B cell (primary cell): ENCODE data around the gene JMJD1C. TPM values are rescaled to one million over a fixed set of nuclear protein-coding genes. Genes with fewer than 3 reads are reported as not detected.

Experiments
- ATAC-seq: fragments of 200-7000 bp; cut with Tn5 transposase; one replicate; pipeline ENCODE4 v1.10.0; 2021; ENCODE audit warnings: low read depth, mild to moderate bottlenecking, moderate number of reproducible peaks, moderate library complexity
- CTCF ChIA-PET: fragments of 350-600 bp; sonication (Branson Sonifier 250); formaldehyde crosslinking; loops from one replicate; lab custom pipeline; 2021; ENCODE audit warnings: antibody characterized with exemption, inconsistent platforms; lab: Charles Lee
- POLR2A ChIA-PET: fragments of 350-600 bp; sonication (Branson Sonifier 250); formaldehyde crosslinking; loops from one replicate; lab custom pipeline; 2021; ENCODE audit warnings: antibody characterized with exemption; lab: Charles Lee
- DNase-seq: peaks from one replicate; pipeline ENCODE4 v3.0.0; 2013
- H2AFZ ChIP-seq: 2 replicates; pipeline ENCODE4 v1.6.1; 2012; ENCODE audit warnings: mild to moderate bottlenecking, low read depth, low read length; ENCODE audit not compliant: insufficient read depth, poor library complexity, severe bottlenecking
- H3K27ac ChIP-seq, 2 donors: 1 replicate in 1 of 2; 2 replicates in 1 of 2; pipeline ENCODE4 v1.5.1; 2012 to 2013; ENCODE audit warnings: low read length in 2 of 2, mild to moderate bottlenecking in 2 of 2, moderate library complexity in 1 of 2
- H3K27me3 ChIP-seq, 4 experiments: fragments of 200-600 bp in 1 of 4; sonication (generic) in 1 of 4; replicated peaks in 1 of 4; 1 replicate in 2 of 4; 2 replicates in 2 of 4; pipeline versions ENCODE4 v1.6.1 to v1.7.0; 2013 to 2016; ENCODE audit warnings: low read length in 3 of 4, mild to moderate bottlenecking in 2 of 4, mixed read lengths in 1 of 4, moderate library complexity in 1 of 4; ENCODE audit not compliant: insufficient read depth in 4 of 4, control insufficient read depth in 3 of 4; ENCODE audit errors: control extremely low read depth in 1 of 4
- H3K36me3 ChIP-seq, 2 experiments: replicated peaks in 1 of 2; 1 replicate in 1 of 2; 2 replicates in 1 of 2; pipeline versions ENCODE4 v1.6.1 to v1.7.1; 2013; ENCODE audit warnings: low read length in 1 of 2; ENCODE audit not compliant: insufficient read depth in 2 of 2, control insufficient read depth in 1 of 2; ENCODE audit errors: control extremely low read depth in 1 of 2, extremely low read depth in 1 of 2
- H3K4me1 ChIP-seq, 2 donors: fragments of 200-600 bp in 1 of 2; sonication (generic) in 1 of 2; 1 replicate in 1 of 2; 2 replicates in 1 of 2; pipeline versions ENCODE4 v1.5.1 to v1.6.1; 2013 to 2017; ENCODE audit warnings: low read length in 2 of 2; ENCODE audit not compliant: control insufficient read depth in 2 of 2, insufficient read depth in 2 of 2
- H3K4me2 ChIP-seq: replicated peaks from 2 replicates; pipeline ENCODE3; 2012; ENCODE audit warnings: mild to moderate bottlenecking, low read depth, low read length; ENCODE audit not compliant: poor library complexity, severe bottlenecking
- H3K4me3 ChIP-seq, 5 experiments: fragments of 200-600 bp in 1 of 5; sonication (generic) in 1 of 5; 1 replicate in 3 of 5; 2 replicates in 2 of 5; pipeline versions ENCODE4 v1.5.1 to v1.7.0; 2011 to 2016; ENCODE audit warnings: low read length in 4 of 5, mild to moderate bottlenecking in 4 of 5, low read depth in 2 of 5, control low read depth in 1 of 5, moderate library complexity in 1 of 5; ENCODE audit not compliant: insufficient read depth in 1 of 5; ENCODE audit errors: control extremely low read depth in 1 of 5, extremely low read depth in 1 of 5
- H3K79me2 ChIP-seq: fragments of 200-600 bp; sonication (generic); one replicate; pipeline ENCODE4 v1.6.0; 2016; ENCODE audit warnings: low read length; ENCODE audit not compliant: control insufficient read depth, insufficient read depth
- H3K9ac ChIP-seq: fragments of 200-600 bp; sonication (generic); 2 replicates; pipeline ENCODE4 v1.6.1; 2017; ENCODE audit warnings: mild to moderate bottlenecking, low read length, moderate library complexity
- H3K9me3 ChIP-seq, 3 donors: one replicate each; pipeline versions ENCODE4 v1.6.1 to v1.7.1; 2013; ENCODE audit warnings: low read length in 2 of 3; ENCODE audit not compliant: control insufficient read depth in 2 of 3, insufficient read depth in 1 of 3; ENCODE audit errors: control extremely low read depth in 1 of 3
- H4K20me1 ChIP-seq: 2 replicates; pipeline ENCODE4 v1.6.0; 2012; ENCODE audit warnings: mild to moderate bottlenecking, low read length; ENCODE audit not compliant: insufficient read depth, control insufficient read depth, poor library complexity, severe bottlenecking
- H3K27ac Mint-ChIP-seq: one replicate; pipeline ENCODE4 v1.8.0; 2021; ENCODE audit warnings: mixed read lengths
- H3K27me3 Mint-ChIP-seq: one replicate; pipeline ENCODE4 v1.8.0; 2021; ENCODE audit warnings: mixed read lengths
- H3K4me1 Mint-ChIP-seq: one replicate; pipeline ENCODE4 v1.8.0; 2021; ENCODE audit warnings: mixed read lengths
- H3K4me3 Mint-ChIP-seq: one replicate; pipeline ENCODE4 v1.8.0; 2021; ENCODE audit warnings: mixed read lengths
- H3K9me3 Mint-ChIP-seq: one replicate; pipeline ENCODE4 v1.8.0; 2022; ENCODE audit warnings: mixed read lengths; ENCODE audit not compliant: insufficient read depth
- CTCF ChIP-seq: fragments of 200-600 bp; IDR thresholded peaks from one replicate; pipeline ENCODE4 v1.8.0; 2022; ENCODE audit warnings: antibody characterized with exemption, mild to moderate bottlenecking
- EZH2 ChIP-seq: IDR thresholded peaks from 2 replicates; pipeline ENCODE4 v1.6.1; 2012; ENCODE audit warnings: borderline replicate concordance, low read depth, mild to moderate bottlenecking, moderate library complexity, low read length; ENCODE audit not compliant: insufficient read depth, poor library complexity, severe bottlenecking
- WGBS: methylation state at CpG from one replicate; pipeline ENCODE4 v1.1.5; 2013; ENCODE audit warnings: missing lambda C conversion rate; ENCODE audit not compliant: insufficient coverage; 5-methylcytosine and 5-hydroxymethylcytosine counted together
- intact Hi-C: fragments of 100-400 bp; cut with micrococcal nuclease; formaldehyde crosslinking; loops from one replicate; pipeline ENCODE4 v1.10.0; 2022
- polyA plus RNA-seq: library from polyadenylated mRNA; depleted of rRNA; stranded (reverse); fragments of >200 nt; gene quantifications from 2 replicates; pipeline ENCODE4 v1.2.3, GENCODE V29; 2012
- total RNA-seq, 2 donors: library from RNA; stranded (reverse); fragments of 120-200 nt in 1 of 2; gene quantifications; 1 replicate in 1 of 2; 2 replicates in 1 of 2; pipeline versions ENCODE4 v1.2.3 to v1.2.4, GENCODE V29; 2013 to 2022

Gene JMJD1C
- total and polyA plus RNA-seq, 2 donors (not counting 1 experiment from before 2014, with no cell fraction given): 81.8 to 235 TPM

GRCh38 chr10:63498665-63499064 is 32.9 kb upstream of the JMJD1C start:
- H3K9ac ChIP-seq: no peak overlapping the region
- ATAC-seq (no peak), DNase-seq (no peak)
- peaks cover 0 to 4% (median 0%) of the 10 kb centered on the region in 3 donors for H3K9me3 ChIP-seq
- WGBS: 80% methylated on average over 1 of the region's 1 CpG
- Mint-ChIP-seq H3K27me3 (no peaks in the 10 kb centered on the region), H3K4me1 (peaks cover 27% of the 10 kb centered on the region), H3K4me3 (no peak overlapping the region), H3K9me3 (no peaks in the 10 kb centered on the region), H3K27ac (no peak overlapping the region)
- no peak overlapping the region for H3K4me3 ChIP-seq
- H3K79me2 ChIP-seq: peaks cover 77% of the 10 kb centered on the region
- no peak overlapping the region for H3K27ac ChIP-seq
- no peaks in the 10 kb centered on the region for H3K4me1 ChIP-seq
- ChIA-PET CTCF (no interaction called here), POLR2A (no interaction called here)
- peaks cover 9% of the 10 kb centered on the region for H4K20me1 ChIP-seq
- H3K36me3 ChIP-seq: no peaks in the 10 kb centered on the region
- no peaks in the 10 kb centered on the region for H3K27me3 ChIP-seq
- intact Hi-C loops: loop anchor here (5.0 kb wide), 1 partner anchor 44 kb away; no protein-coding TSS in a partner anchor
- TF ChIP-seq EZH2 (no peak), CTCF (no peak)
- no peak overlapping the region for H3K4me2 ChIP-seq
- no peak overlapping the region for H2AFZ ChIP-seq

GRCh38 chr10:63497321-63497720 is 31.5 kb upstream of the JMJD1C start:
- Histone ChIP-seq H3K27ac (no peak overlapping the region), H2AFZ (no peak overlapping the region), H3K27me3 (no peaks in the 10 kb centered on the region), H3K79me2 (peaks cover 73% of the 10 kb centered on the region), H3K4me2 (no peak overlapping the region), H3K9me3 (peaks cover 0 to 4% (median 0%) of the 10 kb centered on the region in 3 donors), H3K4me3 (no peak overlapping the region), H4K20me1 (no peaks in the 10 kb centered on the region), H3K9ac (no peak overlapping the region), H3K36me3 (no peaks in the 10 kb centered on the region), H3K4me1 (no peaks in the 10 kb centered on the region)
- DNase-seq: no peak
- no peak for ATAC-seq
- ChIA-PET CTCF (no interaction called here), POLR2A (no interaction called here)
- Mint-ChIP-seq H3K9me3 (no peaks in the 10 kb centered on the region), H3K27me3 (no peaks in the 10 kb centered on the region), H3K4me3 (no peak overlapping the region), H3K4me1 (peaks cover 24% of the 10 kb centered on the region), H3K27ac (no peak overlapping the region)
- no CpG with 5 or more reads among the region's 1 CpG for WGBS
- intact Hi-C loops: loop anchor here (5.0 kb wide), 1 partner anchor 45 kb away; no protein-coding TSS in a partner anchor
- TF ChIP-seq CTCF (no peak), EZH2 (no peak)
